GM19035 (cell line): ENCODE data around the gene ZNF813.

Source experiments
- ATAC-seq: cut with Tn5 transposase; IDR thresholded peaks from one replicate; pipeline ENCODE4 v1.9.1; 2021; ENCODE audit not compliant: unreplicated experiment

The ZNF813 gene

GRCh38 chr19:53519446-53519845 is 51.9 kb downstream of the ZNF813 start:
- ATAC-seq: no peak

GRCh38 chr19:53520163-53520546 is 52.6 kb downstream of the ZNF813 start:
- no peak for ATAC-seq

DNA sequence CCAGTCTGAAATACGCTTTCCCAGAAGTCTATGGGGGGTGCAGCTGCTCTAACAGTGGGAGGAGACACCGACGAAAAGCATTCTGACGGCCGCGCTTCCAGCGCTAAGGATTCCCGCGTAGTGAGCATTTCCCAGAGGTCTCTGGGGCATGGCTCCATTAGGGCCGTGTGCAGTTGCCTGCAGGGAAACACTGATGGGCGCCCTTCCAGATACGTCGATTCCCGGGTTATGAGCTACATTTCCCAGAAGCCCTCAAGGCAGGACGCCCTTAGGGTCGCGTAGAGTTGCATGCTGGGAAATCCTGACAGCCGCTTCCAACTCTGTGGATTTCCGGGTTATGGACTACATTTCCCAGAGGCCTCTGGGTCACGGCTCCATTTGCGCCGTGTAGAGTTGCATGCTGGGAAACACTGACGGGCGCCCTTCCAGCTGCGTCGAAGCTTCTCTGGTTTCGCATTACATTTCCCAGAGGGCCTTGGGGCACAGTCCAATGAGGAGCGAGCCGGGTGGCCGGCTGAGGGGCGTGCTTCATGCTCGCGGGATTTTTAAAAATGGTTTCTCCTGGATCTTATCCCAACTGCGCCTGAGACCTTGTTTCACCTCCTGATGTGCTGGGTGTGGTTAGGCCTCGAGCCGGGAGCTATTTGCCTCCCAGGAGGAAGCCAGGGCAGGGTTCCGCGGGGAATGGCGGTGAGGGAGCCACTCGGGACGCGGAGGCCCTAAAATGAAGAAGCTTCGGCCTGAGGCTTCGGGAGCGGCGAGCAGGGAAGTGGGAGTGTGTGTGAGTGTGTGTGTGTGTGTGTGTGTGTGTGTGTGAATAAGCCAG is 53.2 kb downstream of the ZNF813 start:
- peak; percentile 99 for ATAC-seq

DNA sequence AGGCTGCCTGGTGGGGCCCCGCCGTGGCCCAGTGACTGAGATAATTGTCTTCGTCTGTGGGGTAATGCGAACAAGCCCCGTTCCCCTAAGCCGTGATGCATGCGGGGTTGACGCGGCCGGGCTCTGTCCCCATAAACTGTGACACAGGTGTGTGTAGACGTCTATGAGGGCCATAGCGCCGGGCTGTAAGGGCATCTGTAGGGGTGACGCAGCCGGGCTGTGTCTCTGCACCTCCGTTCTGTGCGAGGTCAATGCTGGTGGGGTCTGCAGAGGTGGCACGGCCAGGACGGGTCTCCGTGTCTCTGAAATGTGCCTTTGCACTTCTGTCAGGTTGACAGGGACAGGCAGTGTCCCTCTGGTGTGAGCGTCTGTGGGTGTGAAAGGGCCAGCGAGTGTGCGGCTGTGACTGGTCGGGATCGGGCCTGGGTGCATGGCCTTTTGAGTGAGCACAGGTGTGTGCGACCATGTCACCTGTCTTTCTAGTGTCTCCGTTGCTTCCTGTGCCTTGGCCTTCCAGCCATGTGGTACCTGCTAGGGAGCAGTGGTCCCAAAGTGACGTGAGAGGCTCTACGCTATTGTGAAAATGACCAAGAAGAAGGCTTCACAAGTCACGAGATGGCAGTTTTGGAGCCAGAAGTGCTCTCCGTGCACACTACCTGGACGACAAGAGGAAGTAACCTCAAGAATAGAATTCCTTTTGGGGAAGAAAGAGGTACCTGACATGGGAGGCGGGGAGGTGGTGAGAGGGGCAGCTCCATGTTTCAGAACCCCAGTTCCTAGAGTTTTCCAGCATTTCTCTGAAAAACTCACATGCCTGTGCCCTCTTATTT is 54.1 kb downstream of the ZNF813 start:
- no peak for ATAC-seq

- ATAC-seq: no peak
Observed at GRCh38 chr19:53525922-53526321, 58.4 kb downstream of the ZNF813 start.

DNA sequence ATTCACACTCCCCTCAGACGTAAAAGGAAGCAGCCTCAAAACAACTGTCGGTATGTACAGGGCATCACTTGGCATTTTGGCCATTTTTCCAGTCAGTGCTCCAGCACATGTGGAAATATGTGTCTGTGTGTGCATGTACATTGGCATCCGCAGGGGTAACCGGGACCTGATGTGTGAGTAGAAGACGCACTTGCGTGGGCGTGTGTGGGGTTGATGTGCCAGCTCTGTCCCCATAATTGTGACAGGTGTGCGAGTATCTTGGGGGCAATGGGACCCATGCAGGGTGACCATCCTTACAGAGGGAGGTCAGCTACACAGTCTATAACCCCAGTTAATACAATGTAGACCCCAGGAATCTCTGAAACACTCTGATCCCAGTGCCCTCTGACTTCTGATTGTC is 63.1 kb downstream of the ZNF813 start:
- no peak for ATAC-seq

- ATAC-seq: no peak
Observed at GRCh38 chr19:53531457-53531856, 63.9 kb downstream of the ZNF813 start.

DNA sequence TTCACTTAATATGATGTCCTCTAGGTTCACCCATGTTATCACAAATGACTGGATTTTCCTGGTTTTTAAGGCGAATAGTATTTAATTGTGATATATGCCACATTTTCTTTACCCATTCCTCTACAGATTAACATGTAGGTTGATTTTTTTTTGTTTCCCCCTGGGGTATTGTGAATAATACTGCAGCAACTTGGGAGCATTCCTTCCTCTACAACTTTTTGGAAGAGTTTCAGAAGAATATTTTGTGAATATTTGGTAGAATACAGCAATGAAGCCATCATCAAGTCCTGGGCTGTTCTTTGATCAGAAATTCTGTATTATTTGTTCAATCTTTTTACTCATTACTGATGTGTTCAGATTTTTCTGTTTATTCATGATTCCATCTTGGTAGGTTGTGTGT is 64.8 kb downstream of the ZNF813 start:
- no peak for ATAC-seq

- no peak for ATAC-seq
Observed at GRCh38 chr19:53536225-53536548, 68.7 kb downstream of the ZNF813 start.

GRCh38 chr19:53537121-53537520 is 69.6 kb downstream of the ZNF813 start:
- no peak for ATAC-seq

- ATAC-seq: peak; percentile 73
Observed at GRCh38 chr19:53537521-53538377, 70.2 kb downstream of the ZNF813 start, which contains the start of gene ZNF331. ZNF331 (plus strand) TSS chr19:53538145; CDS start chr19:53569377, 31,232 bp downstream.

DNA sequence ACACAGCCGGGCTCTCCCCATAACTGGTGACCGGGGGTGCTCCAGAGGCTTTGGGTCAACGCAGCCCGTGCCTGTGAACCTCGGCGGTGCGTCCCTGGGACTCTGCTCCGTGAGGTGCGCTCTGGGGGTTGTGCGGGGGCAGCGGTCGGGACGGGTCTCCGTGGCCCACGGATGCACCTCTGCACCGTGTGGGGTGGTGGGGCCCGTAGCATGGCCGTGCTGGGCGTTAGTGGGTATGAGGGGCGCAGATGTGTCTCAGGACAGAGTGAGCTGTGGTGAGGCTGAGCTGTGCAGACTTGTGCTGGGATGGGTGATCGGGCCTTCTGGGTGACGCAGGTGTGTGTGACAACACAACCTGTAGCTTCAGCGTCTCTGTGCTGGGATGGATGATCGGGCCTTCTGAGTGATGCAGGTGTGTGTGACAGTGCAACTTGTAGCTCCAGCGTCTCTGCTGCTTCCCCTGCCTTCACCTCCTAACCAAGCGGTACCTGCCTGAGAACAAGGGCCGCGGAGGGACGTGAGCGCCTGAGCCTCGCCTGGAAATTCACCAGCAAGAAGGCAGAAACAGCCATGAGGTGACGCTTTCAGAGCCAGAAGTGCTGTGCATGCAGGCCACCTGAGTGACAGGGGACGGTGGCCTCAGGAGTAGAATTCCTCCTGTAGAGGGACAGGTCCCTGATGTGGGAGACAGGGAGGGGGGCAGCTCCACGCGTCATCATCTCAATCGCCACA is 71.0 kb downstream of the ZNF813 start:
- no peak for ATAC-seq

DNA sequence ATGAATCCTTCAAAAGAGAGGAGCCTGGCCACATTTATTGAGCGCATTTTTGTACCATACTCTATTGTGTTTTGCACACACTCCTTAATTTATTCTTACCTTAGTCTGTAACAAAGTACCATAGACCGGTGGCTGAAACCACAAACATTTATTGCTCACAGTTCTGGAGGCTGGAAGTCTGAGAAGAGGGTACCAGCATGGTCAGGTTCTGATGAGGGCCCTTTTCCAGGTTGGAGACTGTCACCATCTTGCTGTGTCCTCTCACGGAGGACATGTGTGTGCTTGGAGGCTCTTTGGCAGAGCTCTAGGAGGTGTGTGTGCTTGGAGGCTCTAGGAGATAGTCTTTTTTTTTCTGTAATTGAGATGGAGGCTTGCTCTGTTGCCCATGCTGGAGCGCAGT is 72.6 kb downstream of the ZNF813 start:
- no peak for ATAC-seq

- no peak for ATAC-seq
Observed at GRCh38 chr19:53541971-53542370, 74.4 kb downstream of the ZNF813 start.

- ATAC-seq: no peak
Observed at GRCh38 chr19:53545271-53546065, 77.9 kb downstream of the ZNF813 start.
